ENCODE results near the gene INF2.

DNA sequence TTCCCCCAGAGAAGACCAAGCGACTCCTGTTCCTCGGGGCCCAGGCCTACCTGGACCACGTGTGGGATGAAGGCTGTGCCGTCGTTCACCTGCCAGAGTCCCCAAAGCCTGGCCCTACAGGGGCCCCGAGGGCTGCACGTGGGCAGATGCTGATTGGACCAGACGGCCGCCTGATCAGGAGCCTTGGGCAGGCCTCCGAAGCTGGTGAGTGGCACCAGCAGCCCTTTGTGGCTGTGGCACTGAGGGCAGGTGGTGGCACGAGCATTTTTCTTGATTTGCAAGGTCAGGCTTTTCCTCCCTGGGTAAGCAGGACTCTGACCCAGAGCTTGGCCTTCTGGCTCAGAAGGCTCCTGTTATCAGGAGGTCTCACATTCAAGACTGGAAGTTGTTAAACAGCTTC is 66.2 kb downstream of the INF2 start:
- no peak for TF ChIP-seq EZH2 (IDR thresholded peaks at IDR 0.05; ENCODE audit: low read length)
- TF ChIP-seq, protein P1, sequence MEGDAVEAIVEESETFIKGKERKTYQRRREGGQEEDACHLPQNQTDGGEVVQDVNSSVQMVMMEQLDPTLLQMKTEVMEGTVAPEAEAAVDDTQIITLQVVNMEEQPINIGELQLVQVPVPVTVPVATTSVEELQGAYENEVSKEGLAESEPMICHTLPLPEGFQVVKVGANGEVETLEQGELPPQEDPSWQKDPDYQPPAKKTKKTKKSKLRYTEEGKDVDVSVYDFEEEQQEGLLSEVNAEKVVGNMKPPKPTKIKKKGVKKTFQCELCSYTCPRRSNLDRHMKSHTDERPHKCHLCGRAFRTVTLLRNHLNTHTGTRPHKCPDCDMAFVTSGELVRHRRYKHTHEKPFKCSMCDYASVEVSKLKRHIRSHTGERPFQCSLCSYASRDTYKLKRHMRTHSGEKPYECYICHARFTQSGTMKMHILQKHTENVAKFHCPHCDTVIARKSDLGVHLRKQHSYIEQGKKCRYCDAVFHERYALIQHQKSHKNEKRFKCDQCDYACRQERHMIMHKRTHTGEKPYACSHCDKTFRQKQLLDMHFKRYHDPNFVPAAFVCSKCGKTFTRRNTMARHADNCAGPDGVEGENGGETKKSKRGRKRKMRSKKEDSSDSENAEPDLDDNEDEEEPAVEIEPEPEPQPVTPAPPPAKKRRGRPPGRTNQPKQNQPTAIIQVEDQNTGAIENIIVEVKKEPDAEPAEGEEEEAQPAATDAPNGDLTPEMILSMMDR (optimal IDR thresholded peaks at IDR 0.05 in 1 of 3, IDR thresholded peaks at IDR 0.05 in 1 of 3, conservative IDR thresholded peaks at IDR 0.05 in 1 of 3; ENCODE audit: extremely low read depth in 1 of 3, insufficient read depth in 2 of 3, low read length in 3 of 3): no peak

Data from keratinocyte (primary cell).